ENCODE results near the gene RIIAD1. TPM values are rescaled to one million over a fixed set of nuclear protein-coding genes. Genes with fewer than 3 reads are reported as not detected.

The RIIAD1 gene
- total RNA-seq = not detected
- polyA plus RNA-seq = 1 to 10 TPM in 1 of 3 donors, not detected in 2; 1.4 TPM
- long read RNA-seq, donor 1, partial matches to known transcripts = 0 of 1 reads
- long read RNA-seq, donor 1, other reads (novel, unspliced or antisense) = 0 of 1 reads
- long read RNA-seq, donor 2, partial matches to known transcripts = 0 of 1 reads
- long read RNA-seq, donor 2, other reads (novel, unspliced or antisense) = 0 of 1 reads
- long read RNA-seq, donor 3 = 0 reads
- long read RNA-seq, donor 4, partial matches to known transcripts = 0 of 1 reads
- long read RNA-seq, donor 4, other reads (novel, unspliced or antisense) = 0 of 1 reads
- long read RNA-seq, donor 5, partial matches to known transcripts = 0 of 2 reads
- long read RNA-seq, donor 5, other reads (novel, unspliced or antisense) = 0 of 2 reads
- long read RNA-seq, donor 6 = 0 reads
- long read RNA-seq, donor 7, partial matches to known transcripts = 0 of 3 reads
- long read RNA-seq, donor 7, other reads (novel, unspliced or antisense) = 0 of 3 reads
- long read RNA-seq, donor 8 = 0 reads
- long read RNA-seq, donor 9 = 0 reads
- long read RNA-seq, donor 10 = 0 reads

GRCh38 chr1:151720974-151721787, at the start of gene RIIAD1:
Gene RIIAD1 (plus strand): TSS chr1:151721522. CDS start chr1:151721537, 15 bp downstream.
- peak; percentile 41 to 82 for DNase-seq
- peaks cover 0 to 38% (median 18%) of the 10 kb centered on the region in 3 donors for H3K27me3 ChIP-seq
- H3K4me1 ChIP-seq = peaks cover 25 to 45% (median 38%) of the 10 kb centered on the region in 4 donors
- intact Hi-C loops (cut with DNase I; ENCODE audit: low total_unique reads) = no loop called here
- no peaks in the 10 kb centered on the region for H3K9me3 ChIP-seq
- TF ChIP-seq POLR2AphosphoS5 (IDR thresholded peaks at IDR 0.05) (no peak), EP300 (IDR thresholded peaks at IDR 0.05) (no peak), CTCF (IDR thresholded peaks at IDR 0.05) (no peak), POLR2A (IDR thresholded peaks at IDR 0.05) (no peak)
- peak within 1 kb of the TSS; percentile 53 to 69 (median 58) for H3K4me3 ChIP-seq
- WGBS, 5 donors = 2 to 4% (median 3%) methylated on average over 31 to 44 of the region's 44 CpGs
- peak within 1 kb of the TSS; percentile 55 to 85 (median 77) for H3K27ac ChIP-seq
- no peaks in the 10 kb centered on the region for H3K36me3 ChIP-seq

GRCh38 chr1:151673407-151673806, 47.9 kb upstream of the RIIAD1 start:
- no peak overlapping the region for H3K4me3 ChIP-seq
- no peaks in the 10 kb centered on the region for H3K27me3 ChIP-seq
- H3K27ac ChIP-seq = no peak overlapping the region
- DNase-seq = no peak
- peaks cover 6 to 58% (median 48%) of the 10 kb centered on the region in 4 donors for H3K36me3 ChIP-seq
- H3K4me1 ChIP-seq = no peaks in the 10 kb centered on the region
- WGBS, 5 donors = 71 to 87% (median 76%) methylated on average over 1 of the region's 1 CpG
- TF ChIP-seq CTCF (IDR thresholded peaks at IDR 0.05) (no peak), EP300 (IDR thresholded peaks at IDR 0.05) (no peak), POLR2AphosphoS5 (IDR thresholded peaks at IDR 0.05) (no peak), POLR2A (IDR thresholded peaks at IDR 0.05) (no peak)
- intact Hi-C loops (cut with DNase I; ENCODE audit: low total_unique reads) = no loop called here
- no peaks in the 10 kb centered on the region for H3K9me3 ChIP-seq

GRCh38 chr1:151680391-151680790, 40.9 kb upstream of the RIIAD1 start:
- no peaks in the 10 kb centered on the region for H3K27me3 ChIP-seq
- H3K9me3 ChIP-seq = no peaks in the 10 kb centered on the region
- no peak for DNase-seq
- intact Hi-C loops (cut with DNase I; ENCODE audit: low total_unique reads) = no loop called here
- 50 to 79% (median 59%) methylated on average over 4 of the region's 4 CpGs for WGBS, 5 donors
- peaks cover 0 to 14% (median 0%) of the 10 kb centered on the region in 4 donors for H3K4me1 ChIP-seq
- H3K36me3 ChIP-seq = peaks cover 10 to 49% (median 44%) of the 10 kb centered on the region in 4 donors
- no peak for TF ChIP-seq POLR2AphosphoS5 (IDR thresholded peaks at IDR 0.05)
- H3K27ac ChIP-seq = peak overlapping the region in 3 of 5 donors; percentile 0 to 77 (median 59)
- no peak overlapping the region for H3K4me3 ChIP-seq

- intact Hi-C loops (cut with DNase I; ENCODE audit: low total_unique reads) = no loop called here
- Histone ChIP-seq H3K36me3 (peaks cover 10 to 54% (median 49%) of the 10 kb centered on the region in 4 donors), H3K27me3 (no peaks in the 10 kb centered on the region), H3K4me1 (peaks cover 0 to 14% (median 0%) of the 10 kb centered on the region in 4 donors), H3K9me3 (no peaks in the 10 kb centered on the region), H3K4me3 (no peak overlapping the region), H3K27ac (peak overlapping the region in 3 of 5 donors; percentile 0 to 77 (median 59))
- 23 to 39% (median 33%) methylated on average over 3 of the region's 3 CpGs for WGBS, 5 donors
- DNase-seq = no peak
- no peak for TF ChIP-seq POLR2A (IDR thresholded peaks at IDR 0.05)
- TF ChIP-seq CTCF (IDR thresholded peaks at IDR 0.05) = no peak
- no peak for TF ChIP-seq EP300 (IDR thresholded peaks at IDR 0.05)
- no peak for TF ChIP-seq POLR2AphosphoS5 (IDR thresholded peaks at IDR 0.05)
Measured at GRCh38 chr1:151680826-151681225, 40.5 kb upstream of the RIIAD1 start.

All from stomach (tissue), 19 donors.